H1 (cell line): Measurements from ENCODE around the gene UFSP1. TPM values are rescaled to one million over a fixed set of nuclear protein-coding genes. Genes with fewer than 3 reads are reported as not detected.

ENCODE experiments used
- JUND ChIP-seq: IDR thresholded peaks from 2 replicates; pipeline ENCODE4 v1.6.1; 2011; ENCODE audit warnings: mild to moderate bottlenecking, improper control_type of control experiment, low read length
- MAX ChIP-seq: IDR thresholded peaks from 2 replicates; pipeline ENCODE4 v1.6.1; 2012; ENCODE audit warnings: inconsistent platforms
- RBBP5 ChIP-seq: IDR thresholded peaks from 2 replicates; pipeline ENCODE4 v1.7.1; 2012; ENCODE audit warnings: low read depth, mild to moderate bottlenecking, inconsistent platforms, low read length, moderate library complexity, borderline replicate concordance
- RNF2 ChIP-seq: fragments of 200-900, 300-1000 bp; sonication (generic); IDR thresholded peaks from 2 replicates; pipeline ENCODE4 v1.7.1; 2016; ENCODE audit warnings: borderline replicate concordance, low read depth, mild to moderate bottlenecking, antibody characterized with exemption, low read length; ENCODE audit not compliant: poor library complexity, severe bottlenecking; ENCODE audit errors: missing control alignments
- USF2 ChIP-seq: IDR thresholded peaks from 2 replicates; pipeline ENCODE4 v1.6.1; 2011; ENCODE audit warnings: low read length, improper control_type of control experiment
- polyA plus RNA-seq, 7 experiments: library from polyadenylated mRNA; depleted of rRNA in 3 of 7; stranded (reverse) in 5 of 7; unstranded in 2 of 7; fragments of >200 nt in 5 of 7; fragments of 200-250 nt in 2 of 7; gene quantifications; 1 replicate in 5 of 7; 2 replicates in 1 of 7; 4 replicates in 1 of 7; pipeline versions ENCODE4 v1.2.1 to v1.2.3, GENCODE V29; 2011 to 2013; ENCODE audit warnings: missing spikeins in 2 of 7, mixed read lengths in 2 of 7
- total RNA-seq: library from RNA; stranded (reverse); fragmentation: NEBNext Ultra II Directional; extraction: Animal tissue kit (Norgen Biotek cat#: 25700); gene quantifications from 2 replicates; pipeline ENCODE4 v1.2.1, GENCODE V29; 2021
- TF ChIP-seq, protein P1 (sequence below): fragments of 300-600 bp; sonication (generic); IDR thresholded peaks from 2 replicates; pipeline ENCODE4 v1.7.1; 2012; ENCODE audit warnings: low read length, moderate library complexity, mild to moderate bottlenecking, inconsistent platforms; ENCODE audit not compliant: insufficient replicate concordance

Gene UFSP1
- total and polyA plus RNA-seq, 2 of the 8 experiments (the other 6 are each of a cell fraction or from before 2014, with no cell fraction given): 1.6 to 4.3 TPM

GRCh38 chr7:100840470-100841100 is 48.9 kb downstream of the UFSP1 start (continued):
- no peak for TF ChIP-seq USF2
- TF ChIP-seq, protein P1, sequence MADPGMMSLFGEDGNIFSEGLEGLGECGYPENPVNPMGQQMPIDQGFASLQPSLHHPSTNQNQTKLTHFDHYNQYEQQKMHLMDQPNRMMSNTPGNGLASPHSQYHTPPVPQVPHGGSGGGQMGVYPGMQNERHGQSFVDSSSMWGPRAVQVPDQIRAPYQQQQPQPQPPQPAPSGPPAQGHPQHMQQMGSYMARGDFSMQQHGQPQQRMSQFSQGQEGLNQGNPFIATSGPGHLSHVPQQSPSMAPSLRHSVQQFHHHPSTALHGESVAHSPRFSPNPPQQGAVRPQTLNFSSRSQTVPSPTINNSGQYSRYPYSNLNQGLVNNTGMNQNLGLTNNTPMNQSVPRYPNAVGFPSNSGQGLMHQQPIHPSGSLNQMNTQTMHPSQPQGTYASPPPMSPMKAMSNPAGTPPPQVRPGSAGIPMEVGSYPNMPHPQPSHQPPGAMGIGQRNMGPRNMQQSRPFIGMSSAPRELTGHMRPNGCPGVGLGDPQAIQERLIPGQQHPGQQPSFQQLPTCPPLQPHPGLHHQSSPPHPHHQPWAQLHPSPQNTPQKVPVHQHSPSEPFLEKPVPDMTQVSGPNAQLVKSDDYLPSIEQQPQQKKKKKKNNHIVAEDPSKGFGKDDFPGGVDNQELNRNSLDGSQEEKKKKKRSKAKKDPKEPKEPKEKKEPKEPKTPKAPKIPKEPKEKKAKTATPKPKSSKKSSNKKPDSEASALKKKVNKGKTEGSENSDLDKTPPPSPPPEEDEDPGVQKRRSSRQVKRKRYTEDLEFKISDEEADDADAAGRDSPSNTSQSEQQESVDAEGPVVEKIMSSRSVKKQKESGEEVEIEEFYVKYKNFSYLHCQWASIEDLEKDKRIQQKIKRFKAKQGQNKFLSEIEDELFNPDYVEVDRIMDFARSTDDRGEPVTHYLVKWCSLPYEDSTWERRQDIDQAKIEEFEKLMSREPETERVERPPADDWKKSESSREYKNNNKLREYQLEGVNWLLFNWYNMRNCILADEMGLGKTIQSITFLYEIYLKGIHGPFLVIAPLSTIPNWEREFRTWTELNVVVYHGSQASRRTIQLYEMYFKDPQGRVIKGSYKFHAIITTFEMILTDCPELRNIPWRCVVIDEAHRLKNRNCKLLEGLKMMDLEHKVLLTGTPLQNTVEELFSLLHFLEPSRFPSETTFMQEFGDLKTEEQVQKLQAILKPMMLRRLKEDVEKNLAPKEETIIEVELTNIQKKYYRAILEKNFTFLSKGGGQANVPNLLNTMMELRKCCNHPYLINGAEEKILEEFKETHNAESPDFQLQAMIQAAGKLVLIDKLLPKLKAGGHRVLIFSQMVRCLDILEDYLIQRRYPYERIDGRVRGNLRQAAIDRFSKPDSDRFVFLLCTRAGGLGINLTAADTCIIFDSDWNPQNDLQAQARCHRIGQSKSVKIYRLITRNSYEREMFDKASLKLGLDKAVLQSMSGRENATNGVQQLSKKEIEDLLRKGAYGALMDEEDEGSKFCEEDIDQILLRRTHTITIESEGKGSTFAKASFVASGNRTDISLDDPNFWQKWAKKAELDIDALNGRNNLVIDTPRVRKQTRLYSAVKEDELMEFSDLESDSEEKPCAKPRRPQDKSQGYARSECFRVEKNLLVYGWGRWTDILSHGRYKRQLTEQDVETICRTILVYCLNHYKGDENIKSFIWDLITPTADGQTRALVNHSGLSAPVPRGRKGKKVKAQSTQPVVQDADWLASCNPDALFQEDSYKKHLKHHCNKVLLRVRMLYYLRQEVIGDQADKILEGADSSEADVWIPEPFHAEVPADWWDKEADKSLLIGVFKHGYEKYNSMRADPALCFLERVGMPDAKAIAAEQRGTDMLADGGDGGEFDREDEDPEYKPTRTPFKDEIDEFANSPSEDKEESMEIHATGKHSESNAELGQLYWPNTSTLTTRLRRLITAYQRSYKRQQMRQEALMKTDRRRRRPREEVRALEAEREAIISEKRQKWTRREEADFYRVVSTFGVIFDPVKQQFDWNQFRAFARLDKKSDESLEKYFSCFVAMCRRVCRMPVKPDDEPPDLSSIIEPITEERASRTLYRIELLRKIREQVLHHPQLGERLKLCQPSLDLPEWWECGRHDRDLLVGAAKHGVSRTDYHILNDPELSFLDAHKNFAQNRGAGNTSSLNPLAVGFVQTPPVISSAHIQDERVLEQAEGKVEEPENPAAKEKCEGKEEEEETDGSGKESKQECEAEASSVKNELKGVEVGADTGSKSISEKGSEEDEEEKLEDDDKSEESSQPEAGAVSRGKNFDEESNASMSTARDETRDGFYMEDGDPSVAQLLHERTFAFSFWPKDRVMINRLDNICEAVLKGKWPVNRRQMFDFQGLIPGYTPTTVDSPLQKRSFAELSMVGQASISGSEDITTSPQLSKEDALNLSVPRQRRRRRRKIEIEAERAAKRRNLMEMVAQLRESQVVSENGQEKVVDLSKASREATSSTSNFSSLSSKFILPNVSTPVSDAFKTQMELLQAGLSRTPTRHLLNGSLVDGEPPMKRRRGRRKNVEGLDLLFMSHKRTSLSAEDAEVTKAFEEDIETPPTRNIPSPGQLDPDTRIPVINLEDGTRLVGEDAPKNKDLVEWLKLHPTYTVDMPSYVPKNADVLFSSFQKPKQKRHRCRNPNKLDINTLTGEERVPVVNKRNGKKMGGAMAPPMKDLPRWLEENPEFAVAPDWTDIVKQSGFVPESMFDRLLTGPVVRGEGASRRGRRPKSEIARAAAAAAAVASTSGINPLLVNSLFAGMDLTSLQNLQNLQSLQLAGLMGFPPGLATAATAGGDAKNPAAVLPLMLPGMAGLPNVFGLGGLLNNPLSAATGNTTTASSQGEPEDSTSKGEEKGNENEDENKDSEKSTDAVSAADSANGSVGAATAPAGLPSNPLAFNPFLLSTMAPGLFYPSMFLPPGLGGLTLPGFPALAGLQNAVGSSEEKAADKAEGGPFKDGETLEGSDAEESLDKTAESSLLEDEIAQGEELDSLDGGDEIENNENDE: no peak
- TF ChIP-seq MAX: no peak
- TF ChIP-seq RBBP5: no peak
- no peak for TF ChIP-seq JUND
- TF ChIP-seq RNF2: no peak
- TF ChIP-seq, all 59 proteins: peak for 0
